ENCODE results near the gene DALRD3. TPM values are rescaled to one million over a fixed set of nuclear protein-coding genes. Genes with fewer than 3 reads are reported as not detected.

The DALRD3 gene
- total and polyA plus RNA-seq, 2 of the 8 experiments (the other 6 are each of a cell fraction or from before 2014, with no cell fraction given), result 30.4 to 86.5 TPM

DNA sequence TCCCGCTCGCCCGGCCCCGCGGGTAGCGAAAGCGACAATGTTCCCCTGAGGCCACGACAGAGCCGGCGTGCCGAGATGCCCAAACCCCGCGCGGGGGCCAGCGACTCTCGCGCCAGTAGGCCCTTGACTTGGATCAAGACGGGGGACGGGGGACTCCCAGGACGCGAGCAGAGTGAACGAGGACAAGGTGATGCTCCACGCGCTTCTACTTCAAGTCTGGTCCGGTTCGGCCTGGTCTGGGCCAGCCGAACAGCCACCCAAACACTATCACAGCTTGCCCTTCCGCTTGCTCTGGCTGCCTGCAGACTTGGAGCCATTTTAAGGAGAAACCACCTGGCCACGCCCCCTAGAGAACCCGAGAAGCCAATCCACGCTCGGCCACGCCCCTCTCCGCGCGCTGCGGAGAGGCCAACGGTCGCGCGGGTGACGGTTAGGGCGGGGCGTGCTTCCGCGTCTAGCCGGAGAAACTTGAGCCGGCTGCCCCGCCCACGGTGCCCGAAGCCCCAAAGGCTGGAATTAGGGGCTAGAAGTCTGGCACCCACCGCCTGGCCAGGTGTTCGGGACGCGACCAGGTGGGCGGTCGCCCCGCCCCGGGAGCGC lies 2.9 kb upstream of the DALRD3 start:
- Histone ChIP-seq H2BK20ac (ENCODE audit: low read length) (no peak overlapping the region), H3K23me2 (ENCODE audit: low read depth, low read length) (peaks cover 32% of the 10 kb centered on the region), H3K27ac (ENCODE audit: low read depth, low read length) (peak overlapping the region; percentile 91), H4K5ac (ENCODE audit: insufficient read length, low read depth, low read length) (peak overlapping the region; percentile 90), H3K23ac (ENCODE audit: insufficient read length) (no peak overlapping the region), H3K4me2 (ENCODE audit: insufficient read depth in 1 of 2, low read depth in 2 of 2, low read length in 2 of 2) (peak overlapping the region; percentile 96 to 98), H3K4me3 (ENCODE audit: extremely low read depth in 1 of 4, insufficient read depth in 2 of 4, low read depth in 3 of 4, low read length in 4 of 4) (peak overlapping the region; percentile 84 to 97 (median 95)), H3K4ac (replicated peaks; ENCODE audit: insufficient read length, low read depth, low read length) (peak overlapping the region; percentile 62), H3K18ac (ENCODE audit: extremely low read depth, low read length) (peak overlapping the region; percentile 87), H3K79me2 (ENCODE audit: control insufficient read depth in 1 of 2, insufficient read depth in 2 of 2, low read length in 2 of 2) (peaks cover 0 to 16% of the 10 kb centered on the region in 2 experiments; a peak in 1 of 4 replicates), H3K9me3 (ENCODE audit: insufficient read depth in 2 of 2, low read depth in 1 of 2, low read length in 1 of 2) (no peaks in the 10 kb centered on the region), H3K79me1 (ENCODE audit: low read depth, low read length) (peaks cover 5% of the 10 kb centered on the region), H4K20me1 (replicated peaks in 1 of 2; ENCODE audit: control insufficient read depth in 1 of 2, insufficient read depth in 2 of 2, low read length in 2 of 2) (peaks cover 10 to 14% of the 10 kb centered on the region in 2 experiments), H2BK12ac (ENCODE audit: low read depth, low read length) (0 out of 2 replicates have a peak overlapping the region, but pooled peaks have one; percentile 75), H4K91ac (replicated peaks; ENCODE audit: insufficient read length, low read length) (no peak overlapping the region), H3K36me3 (ENCODE audit: control insufficient read depth in 2 of 4, insufficient read depth in 4 of 4, low read length in 3 of 4) (peaks cover 26 to 38% (median 28%) of the 10 kb centered on the region in 4 experiments), H4K8ac (ENCODE audit: extremely low read depth, insufficient read depth, low read length) (peak overlapping the region; percentile 99), H3K14ac (ENCODE audit: insufficient read length) (no peak overlapping the region), H3K4me1 (replicated peaks in 1 of 4; ENCODE audit: control insufficient read depth in 3 of 4, insufficient read depth in 4 of 4, low read length in 3 of 4) (peaks cover 0 to 21% (median 13%) of the 10 kb centered on the region in 4 experiments; a peak in 6 of 7 replicates), H2BK120ac (replicated peaks; ENCODE audit: low read depth, low read length) (no peak overlapping the region), H2BK15ac (ENCODE audit: low read length) (no peak overlapping the region), H3K9ac (replicated peaks in 1 of 4; ENCODE audit: extremely low read depth in 1 of 4, low read depth in 3 of 4, low read length in 3 of 4) (peak overlapping the region; percentile 86 to 96 (median 95)), H2BK5ac (ENCODE audit: low read depth, low read length) (peak overlapping the region; percentile 98), H3K27me3 (replicated peaks in 1 of 4; ENCODE audit: control insufficient read depth in 3 of 4, extremely low read depth in 1 of 4, insufficient read depth in 3 of 4, low read length in 3 of 4) (no peaks in the 10 kb centered on the region), H2AK5ac (ENCODE audit: low read depth, low read length) (no peak overlapping the region), H2AFZ (ENCODE audit: low read length) (no peak overlapping the region), H3K56ac (replicated peaks; ENCODE audit: insufficient read length, low read depth, low read length) (peak overlapping the region; percentile 75)
- FAIRE-seq (no peak), DNase-seq (ENCODE audit: low read depth in 1 of 2, low spot score in 2 of 2) (peak; percentile 94 to 99)
- CTCF ChIA-PET (ENCODE audit: partially characterized antibody), result interaction anchor here (0.6 to 24.3 kb wide), 14 partner anchors 9 to 356 kb away, joined by 3 to 467 read pairs (median 6); partner anchors contain the start of genes P4HTM, QRICH1, USP19 and WDR6
- 0% methylated on average over 56 of the region's 60 CpGs; no CpG with 5 or more reads in 1 of the 2 experiments for WGBS, 2 experiments (ENCODE audit: extremely low coverage in 1 of 2, insufficient coverage in 1 of 2, insufficient read length in 1 of 2, insufficient replicate concordance in 2 of 2, low coverage in 1 of 2, low lambda C conversion rate in 2 of 2, missing lambda C conversion rate in 1 of 2)
- POLR2A ChIA-PET (ENCODE audit: partially characterized antibody), result interaction anchor here (0.7 to 38.8 kb wide), 24 partner anchors 8 to 390 kb away, joined by 3 to 1518 read pairs (median 6); partner anchors contain the start of genes DALRD3, IMPDH2, IP6K2 and KLHDC8B
- TF ChIP-seq ZNF274 (IDR thresholded peaks at IDR 0.05; ENCODE audit: borderline replicate concordance, extremely low read depth, low read length) (no peak), BACH1 (IDR thresholded peaks at IDR 0.05; ENCODE audit: low read length) (no peak), CBX8 (IDR thresholded peaks at IDR 0.05; ENCODE audit: borderline replicate concordance, low read depth, low read length) (no peak), TAF7 (optimal IDR thresholded peaks at IDR 0.05; ENCODE audit: borderline replicate concordance, low read depth, low read length) (peak; percentile 74), ASH2L (IDR thresholded peaks at IDR 0.05; ENCODE audit: low read length) (no peak), JUND (IDR thresholded peaks at IDR 0.05; ENCODE audit: low read length) (no peak), PHF8 (conservative IDR thresholded peaks at IDR 0.05; ENCODE audit: low read depth, low read length) (peak; percentile 71; the same call in 1 of the 2 replicates), POU5F1 (IDR thresholded peaks at IDR 0.05; ENCODE audit: low read depth, low read length) (no peak), TCF12 (IDR thresholded peaks at IDR 0.05; ENCODE audit: low read depth, low read length) (no peak)
- TF ChIP-seq, protein P1, sequence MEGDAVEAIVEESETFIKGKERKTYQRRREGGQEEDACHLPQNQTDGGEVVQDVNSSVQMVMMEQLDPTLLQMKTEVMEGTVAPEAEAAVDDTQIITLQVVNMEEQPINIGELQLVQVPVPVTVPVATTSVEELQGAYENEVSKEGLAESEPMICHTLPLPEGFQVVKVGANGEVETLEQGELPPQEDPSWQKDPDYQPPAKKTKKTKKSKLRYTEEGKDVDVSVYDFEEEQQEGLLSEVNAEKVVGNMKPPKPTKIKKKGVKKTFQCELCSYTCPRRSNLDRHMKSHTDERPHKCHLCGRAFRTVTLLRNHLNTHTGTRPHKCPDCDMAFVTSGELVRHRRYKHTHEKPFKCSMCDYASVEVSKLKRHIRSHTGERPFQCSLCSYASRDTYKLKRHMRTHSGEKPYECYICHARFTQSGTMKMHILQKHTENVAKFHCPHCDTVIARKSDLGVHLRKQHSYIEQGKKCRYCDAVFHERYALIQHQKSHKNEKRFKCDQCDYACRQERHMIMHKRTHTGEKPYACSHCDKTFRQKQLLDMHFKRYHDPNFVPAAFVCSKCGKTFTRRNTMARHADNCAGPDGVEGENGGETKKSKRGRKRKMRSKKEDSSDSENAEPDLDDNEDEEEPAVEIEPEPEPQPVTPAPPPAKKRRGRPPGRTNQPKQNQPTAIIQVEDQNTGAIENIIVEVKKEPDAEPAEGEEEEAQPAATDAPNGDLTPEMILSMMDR (IDR thresholded peaks at IDR 0.05; ENCODE audit: control extremely low read depth in 1 of 3, insufficient read depth in 1 of 3, low read depth in 1 of 3, low read length in 3 of 3), result no peak
